Measurements from ENCODE around the gene AQR. TPM values are rescaled to one million over a fixed set of nuclear protein-coding genes. Genes with fewer than 3 reads are reported as not detected.

AQR gene
- total RNA-seq = 10 to 100 TPM; 30.1 to 33.2 TPM

DNA sequence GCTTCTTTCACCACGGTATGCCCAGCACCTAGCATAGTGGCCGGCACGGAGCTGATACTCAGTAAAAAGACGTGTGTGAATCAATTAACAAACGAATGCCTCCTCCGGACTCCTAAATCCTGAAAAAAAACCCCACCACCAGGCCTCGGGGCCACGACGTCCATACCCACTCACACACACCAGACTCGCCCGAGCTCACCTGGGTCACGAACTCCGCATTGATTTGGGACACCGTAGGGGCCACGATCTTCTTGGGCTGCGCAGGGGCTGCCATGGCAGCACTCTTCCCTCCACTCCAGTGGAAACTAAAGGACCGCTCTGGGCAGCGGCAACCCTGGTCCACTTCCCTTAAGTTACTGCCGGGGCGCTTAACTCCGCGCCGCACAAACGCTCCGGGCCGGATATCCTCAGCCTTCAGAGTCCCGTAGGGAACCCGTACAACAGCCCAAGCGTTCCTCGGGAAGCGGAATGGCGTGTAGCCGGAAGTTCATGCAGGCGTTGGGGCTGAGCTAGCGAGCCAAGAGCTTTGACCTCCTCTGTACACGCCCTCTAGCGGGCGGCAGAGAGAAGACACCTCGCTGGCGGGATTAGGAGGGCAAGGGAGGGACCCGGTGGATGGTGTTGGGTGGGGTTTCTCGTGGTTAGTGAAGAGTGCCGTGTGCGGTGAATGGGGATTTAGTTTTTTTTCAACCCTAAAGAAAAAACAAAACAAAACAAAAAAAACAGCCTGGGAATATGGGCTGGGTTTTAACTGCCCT is at the start of gene AQR:
Gene AQR (minus strand): TSS at position 403 of the 758 bp plus-strand sequence. CDS start 129 bp downstream, at position 274.
- Mint-ChIP-seq H3K36me3 (peaks cover 8% of the 10 kb centered on the region), H3K4me3 (peak within 1 kb of the TSS; percentile 100), H3K9me3 (no peaks in the 10 kb centered on the region), H3K4me1 (ENCODE audit: low read depth) (peaks cover 31% of the 10 kb centered on the region), H3K27ac (peak within 1 kb of the TSS; percentile 95), H3K27me3 (no peaks in the 10 kb centered on the region)
- intact Hi-C loops (cut with micrococcal nuclease) = loop anchor here (1.0 kb wide), 1 partner anchor 19 kb away; the partner anchor contains the start of gene ZNF770
- POLR2A ChIA-PET = interaction anchor here (0.5 to 3.4 kb wide), 5 partner anchors 9 to 21 kb away, joined by 3 to 40 read pairs (median 3); partner anchors contain the start of gene ZNF770
- CTCF ChIA-PET = interaction anchor here (0.6 to 2.8 kb wide), 14 partner anchors 12 to 963 kb away, joined by 3 to 68 read pairs (median 4); partner anchors contain the start of gene ZNF770
- peak; percentile 96 for DNase-seq

DNA sequence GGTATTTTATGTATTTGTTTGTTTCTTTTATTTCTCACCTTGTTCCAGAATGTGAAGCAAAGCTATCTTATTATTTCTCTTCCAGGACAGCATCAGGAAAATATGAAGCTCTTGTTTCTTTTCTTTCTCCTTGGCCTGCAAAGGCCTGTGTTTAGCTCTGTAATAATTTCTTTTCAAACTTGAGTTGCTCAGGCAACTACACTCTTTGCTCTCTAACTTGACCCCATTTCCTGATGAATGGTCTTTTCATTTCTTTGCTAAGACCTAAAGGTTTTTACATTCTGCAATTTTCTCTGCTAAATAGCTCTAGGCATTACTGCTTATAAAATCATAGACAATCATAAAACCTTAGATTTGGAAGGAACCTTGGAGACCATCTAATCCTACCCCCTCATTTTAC is 44.7 kb upstream of the AQR start:
- CTCF ChIA-PET = interaction anchor here (1.1 kb wide), 1 partner anchor 45 kb away, joined by 3 read pairs; the partner anchor contains the start of gene AQR
- POLR2A ChIA-PET = interaction anchor here (1.0 kb wide), 1 partner anchor 26 kb away, joined by 3 read pairs; the partner anchor contains the start of gene ZNF770

GRCh38 chr15:35013370-35013769 is 43.8 kb upstream of the AQR start:
- Mint-ChIP-seq H3K4me1 (ENCODE audit: low read depth) (no peaks in the 10 kb centered on the region), H3K36me3 (no peaks in the 10 kb centered on the region), H3K9me3 (no peaks in the 10 kb centered on the region), H3K27ac (no peak overlapping the region), H3K27me3 (peaks cover 2% of the 10 kb centered on the region), H3K4me3 (no peak overlapping the region)
- no peak for DNase-seq
- ChIA-PET CTCF (no interaction called here), POLR2A (no interaction called here)
- intact Hi-C loops (cut with micrococcal nuclease) = no loop called here

More for the DNA sequence above, 44.7 kb upstream of the AQR start:
- no peak for DNase-seq
- intact Hi-C loops (cut with micrococcal nuclease) = no loop called here
- peaks cover 2% of the 10 kb centered on the region for H3K27me3 Mint-ChIP-seq
- no peaks in the 10 kb centered on the region for H3K36me3 Mint-ChIP-seq
- H3K4me3 Mint-ChIP-seq = no peak overlapping the region
- no peak overlapping the region for H3K27ac Mint-ChIP-seq
- no peaks in the 10 kb centered on the region for H3K9me3 Mint-ChIP-seq
- no peaks in the 10 kb centered on the region for H3K4me1 Mint-ChIP-seq (ENCODE audit: low read depth)

DNA sequence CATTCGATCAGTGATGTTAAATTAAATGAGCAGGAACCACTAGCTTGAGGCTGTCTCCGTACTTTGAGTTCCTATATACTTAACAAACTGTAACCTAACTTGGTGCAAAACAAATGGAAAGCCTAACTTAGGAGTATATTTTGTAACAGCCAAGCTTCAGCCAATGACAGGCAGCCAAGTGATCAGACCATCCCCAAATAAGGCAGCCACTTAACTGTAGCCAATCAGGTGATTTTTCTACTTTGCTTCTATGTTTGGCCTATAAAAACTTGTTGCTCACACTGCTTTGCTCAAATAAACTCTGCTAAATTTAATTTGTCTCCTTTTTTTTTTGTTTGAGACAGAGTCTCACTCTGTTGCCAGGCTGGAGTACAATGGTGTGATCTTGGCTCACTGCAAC is 37.9 kb upstream of the AQR start:
- Mint-ChIP-seq H3K27me3 (peaks cover 1% of the 10 kb centered on the region), H3K4me1 (ENCODE audit: low read depth) (no peaks in the 10 kb centered on the region), H3K9me3 (no peaks in the 10 kb centered on the region), H3K27ac (no peak overlapping the region), H3K36me3 (no peaks in the 10 kb centered on the region), H3K4me3 (no peak overlapping the region)
- intact Hi-C loops (cut with micrococcal nuclease) = no loop called here
- ChIA-PET CTCF (no interaction called here), POLR2A (no interaction called here)
- no peak for DNase-seq

GRCh38 chr15:35005933-35006332 is 36.4 kb upstream of the AQR start:
- Mint-ChIP-seq H3K9me3 (no peaks in the 10 kb centered on the region), H3K27ac (no peak overlapping the region), H3K4me3 (no peak overlapping the region), H3K4me1 (ENCODE audit: low read depth) (no peaks in the 10 kb centered on the region), H3K36me3 (no peaks in the 10 kb centered on the region), H3K27me3 (peaks cover 1% of the 10 kb centered on the region)
- ChIA-PET POLR2A (no interaction called here), CTCF (no interaction called here)
- no peak for DNase-seq
- intact Hi-C loops (cut with micrococcal nuclease) = no loop called here

GRCh38 chr15:35003928-35004327 is 34.4 kb upstream of the AQR start:
- no peaks in the 10 kb centered on the region for H3K36me3 Mint-ChIP-seq
- no peak for DNase-seq
- H3K4me1 Mint-ChIP-seq (ENCODE audit: low read depth) = no peaks in the 10 kb centered on the region
- peaks cover 1% of the 10 kb centered on the region for H3K27me3 Mint-ChIP-seq
- no peak overlapping the region for H3K4me3 Mint-ChIP-seq
- no peak overlapping the region for H3K27ac Mint-ChIP-seq
- H3K9me3 Mint-ChIP-seq = no peaks in the 10 kb centered on the region
- POLR2A ChIA-PET = no interaction called here
- CTCF ChIA-PET = no interaction called here
- intact Hi-C loops (cut with micrococcal nuclease) = no loop called here

DNA sequence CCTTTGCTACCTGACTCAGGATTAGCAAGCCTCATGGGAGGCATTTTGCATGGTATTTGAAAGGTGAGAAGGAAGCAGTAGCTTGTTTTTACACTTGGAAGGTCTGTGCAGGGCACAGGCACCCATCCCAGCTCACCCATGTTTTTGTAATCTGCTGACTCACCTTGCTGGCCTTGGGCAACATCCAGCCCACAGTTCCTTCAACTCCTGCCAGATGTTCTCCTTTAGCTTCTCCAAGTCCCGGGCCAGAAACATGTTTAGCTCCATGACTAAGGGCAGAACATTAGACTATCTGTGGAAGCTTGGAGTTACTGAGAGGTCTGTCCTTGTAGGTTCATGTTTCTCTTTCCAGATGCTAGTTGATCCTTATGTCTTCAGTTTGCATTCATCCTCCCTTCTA is 31.0 kb upstream of the AQR start:
- H3K4me3 Mint-ChIP-seq = no peak overlapping the region
- H3K27ac Mint-ChIP-seq = no peak overlapping the region
- ChIA-PET CTCF (no interaction called here), POLR2A (no interaction called here)
- peaks cover 6% of the 10 kb centered on the region for H3K27me3 Mint-ChIP-seq
- intact Hi-C loops (cut with micrococcal nuclease) = no loop called here
- H3K36me3 Mint-ChIP-seq = no peaks in the 10 kb centered on the region
- no peak for DNase-seq
- no peaks in the 10 kb centered on the region for H3K4me1 Mint-ChIP-seq (ENCODE audit: low read depth)
- H3K9me3 Mint-ChIP-seq = no peaks in the 10 kb centered on the region

GRCh38 chr15:34999906-35000305 is 30.4 kb upstream of the AQR start:
- Mint-ChIP-seq H3K27me3 (peaks cover 9% of the 10 kb centered on the region), H3K4me3 (no peak overlapping the region), H3K36me3 (no peaks in the 10 kb centered on the region), H3K9me3 (no peaks in the 10 kb centered on the region), H3K4me1 (ENCODE audit: low read depth) (peaks cover 1% of the 10 kb centered on the region), H3K27ac (no peak overlapping the region)
- DNase-seq = no peak
- POLR2A ChIA-PET = no interaction called here
- intact Hi-C loops (cut with micrococcal nuclease) = no loop called here
- CTCF ChIA-PET = no interaction called here

DNA sequence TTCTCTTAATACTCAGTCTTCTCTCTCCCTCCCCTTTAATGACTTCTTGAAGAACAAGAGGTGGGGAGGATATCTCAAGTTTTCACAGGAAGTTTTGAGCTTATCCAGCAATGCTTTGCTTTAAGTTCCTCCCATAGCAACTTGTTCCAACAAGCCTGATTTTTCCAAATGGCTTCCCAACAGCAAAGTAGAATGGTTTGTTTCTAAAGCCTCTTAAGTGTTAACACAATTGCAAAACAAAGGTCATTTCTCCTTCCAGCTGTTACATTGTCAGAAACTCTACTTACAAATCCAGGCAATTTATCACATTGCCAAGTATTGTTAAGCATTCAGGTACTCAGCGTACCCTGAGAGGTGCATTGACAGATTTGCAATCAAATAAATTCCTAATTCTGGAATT is 25.4 kb upstream of the AQR start:
- H3K27me3 Mint-ChIP-seq = peaks cover 8% of the 10 kb centered on the region
- H3K9me3 Mint-ChIP-seq = no peaks in the 10 kb centered on the region
- CTCF ChIA-PET = no interaction called here

GRCh38 chr15:34993877-34994276 is 24.3 kb upstream of the AQR start:
- Mint-ChIP-seq H3K27me3 (peaks cover 8% of the 10 kb centered on the region), H3K27ac (peak overlapping the region; percentile 90), H3K9me3 (no peaks in the 10 kb centered on the region), H3K36me3 (no peaks in the 10 kb centered on the region), H3K4me1 (ENCODE audit: low read depth) (peaks cover 30% of the 10 kb centered on the region), H3K4me3 (peak overlapping the region; percentile 53)
- intact Hi-C loops (cut with micrococcal nuclease) = loop anchor here (1.0 to 5.0 kb wide), 3 partner anchors 9 to 679 kb away; no protein-coding TSS in a partner anchor
- peak; percentile 64 for DNase-seq
- CTCF ChIA-PET = interaction anchor here (0.7 kb wide), 1 partner anchor 290 kb away, joined by 3 read pairs; no protein-coding TSS in a partner anchor
- POLR2A ChIA-PET = interaction anchor here (0.8 kb wide), 1 partner anchor 450 kb away, joined by 5 read pairs; no protein-coding TSS in a partner anchor

More for the DNA sequence above, 25.4 kb upstream of the AQR start:
- intact Hi-C loops (cut with micrococcal nuclease) = loop anchor here (1.0 to 5.0 kb wide), 3 partner anchors 10 to 678 kb away; no protein-coding TSS in a partner anchor
- POLR2A ChIA-PET = no interaction called here
- H3K36me3 Mint-ChIP-seq = no peaks in the 10 kb centered on the region
- no peak overlapping the region for H3K27ac Mint-ChIP-seq
- no peak for DNase-seq
- H3K4me3 Mint-ChIP-seq = no peak overlapping the region
- H3K4me1 Mint-ChIP-seq (ENCODE audit: low read depth) = peaks cover 23% of the 10 kb centered on the region

GRCh38 chr15:34993412-34993811 is 23.9 kb upstream of the AQR start:
- ChIA-PET CTCF (no interaction called here), POLR2A (no interaction called here)
- peaks cover 31% of the 10 kb centered on the region for H3K4me1 Mint-ChIP-seq (ENCODE audit: low read depth)
- DNase-seq = peak; percentile 45
- H3K36me3 Mint-ChIP-seq = peaks cover 2% of the 10 kb centered on the region
- intact Hi-C loops (cut with micrococcal nuclease) = loop anchor here (5.0 kb wide), 1 partner anchor 664 kb away; no protein-coding TSS in a partner anchor
- peak overlapping the region; percentile 90 for H3K27ac Mint-ChIP-seq
- no peaks in the 10 kb centered on the region for H3K9me3 Mint-ChIP-seq
- peaks cover 8% of the 10 kb centered on the region for H3K27me3 Mint-ChIP-seq
- peak overlapping the region; percentile 53 for H3K4me3 Mint-ChIP-seq

- H3K4me3 Mint-ChIP-seq = peak within 1 kb of the TSS; percentile 97
- peak within 1 kb of the TSS; percentile 100 for H3K27ac Mint-ChIP-seq
- DNase-seq = peak; percentile 90
- H3K36me3 Mint-ChIP-seq = peaks cover 24% of the 10 kb centered on the region
- intact Hi-C loops (cut with micrococcal nuclease) = loop anchor here (1.0 to 5.0 kb wide), 5 partner anchors 19 to 887 kb away; partner anchors contain the start of genes AQR, DPH6, EMC7 and LPCAT4
- no peaks in the 10 kb centered on the region for H3K27me3 Mint-ChIP-seq
- ChIA-PET CTCF (interaction anchor here (6.4 kb wide), 1 partner anchor 18 kb away, joined by 68 read pairs; the partner anchor contains the start of gene AQR), POLR2A (interaction anchor here (0.7 to 2.6 kb wide), 3 partner anchors 12 to 26 kb away, joined by 3 to 40 read pairs (median 11); partner anchors contain the start of gene AQR)
- H3K9me3 Mint-ChIP-seq = no peaks in the 10 kb centered on the region
- H3K4me1 Mint-ChIP-seq (ENCODE audit: low read depth) = peaks cover 37% of the 10 kb centered on the region
Measured at GRCh38 chr15:34988027-34988902, 18.7 kb upstream of the AQR start, which contains the start of gene ZNF770. ZNF770 (minus strand) TSS chr15:34988287; CDS start chr15:34983434, 4,853 bp downstream.
